GM18505 (cell line): Measurements from ENCODE around the gene EFS.
"Not testable (repeated sequence)": the region's sequence is repeated elsewhere in the genome, so short reads cannot be mapped to it uniquely, and the experiment has no call there.

ENCODE experiments used
- ATAC-seq: cut with Tn5 transposase; IDR thresholded peaks from one replicate; pipeline ENCODE4 v1.9.1; 2021; ENCODE audit not compliant: unreplicated experiment
- POLR2A ChIP-seq: IDR thresholded peaks from 4 replicates; pipeline ENCODE4 v1.6.1; 2011; ENCODE audit warnings: borderline replicate concordance; ENCODE audit not compliant: insufficient read depth, insufficient read length; ENCODE audit errors: extremely low read depth

The EFS gene

DNA sequence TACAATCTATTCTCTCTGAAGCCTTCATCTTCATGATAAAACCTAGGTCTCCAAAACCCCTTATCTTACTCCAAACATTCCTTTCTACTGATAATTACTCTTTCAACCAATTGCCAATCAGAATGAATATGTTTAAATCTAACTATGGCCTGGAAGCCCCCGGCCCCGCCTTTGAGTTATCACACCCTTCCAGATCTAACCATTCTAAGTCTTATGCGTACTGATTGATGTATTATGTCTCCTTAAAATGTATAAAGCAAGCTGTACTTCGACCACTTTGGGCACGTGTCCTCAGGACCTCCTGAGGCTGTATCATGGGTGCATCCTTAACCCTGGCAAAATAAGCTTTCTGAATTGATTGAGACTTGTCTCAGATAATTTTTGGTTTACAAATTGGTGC, 29.3 kb downstream of the EFS start:
- TF ChIP-seq POLR2A: no peak
- ATAC-seq: no peak

DNA sequence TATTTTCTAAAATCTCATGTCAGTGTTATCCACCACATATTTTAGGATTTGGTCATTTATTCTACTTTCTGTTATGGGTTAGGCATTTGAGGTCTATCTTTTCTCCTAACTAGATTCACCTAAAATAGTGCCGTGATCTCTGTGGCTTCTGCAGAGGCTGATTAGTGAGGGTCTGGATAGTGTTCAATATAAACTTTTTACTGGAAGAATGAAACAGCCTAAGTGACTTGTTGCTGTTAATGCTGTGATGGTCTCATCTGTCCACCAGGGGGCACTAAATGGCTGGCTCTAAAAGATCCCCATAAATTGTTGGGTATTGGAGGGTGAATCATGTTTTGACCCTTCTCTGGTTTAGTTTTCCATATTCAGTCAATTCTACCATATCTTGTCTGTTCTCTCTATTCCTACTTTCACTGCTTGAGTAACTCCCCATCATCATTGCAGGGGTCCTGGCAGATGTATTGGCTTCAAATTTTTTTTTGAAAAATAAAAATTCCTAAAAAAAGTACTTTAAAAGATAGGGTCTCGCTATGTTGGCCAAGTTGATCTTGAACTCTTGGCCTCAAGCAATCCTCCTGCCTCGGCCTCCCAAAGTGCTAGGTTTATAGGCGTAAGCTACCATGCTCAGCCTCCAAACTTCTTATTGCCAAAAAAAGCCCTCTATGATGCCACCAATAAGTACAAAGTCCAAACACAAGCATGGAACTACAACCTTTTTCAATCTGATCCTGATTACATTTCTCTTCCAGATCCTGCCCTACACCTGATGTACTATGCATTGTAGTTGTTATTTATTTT, 36.8 kb downstream of the EFS start:
- peak; percentile 24 for TF ChIP-seq POLR2A
- no peak for ATAC-seq

DNA sequence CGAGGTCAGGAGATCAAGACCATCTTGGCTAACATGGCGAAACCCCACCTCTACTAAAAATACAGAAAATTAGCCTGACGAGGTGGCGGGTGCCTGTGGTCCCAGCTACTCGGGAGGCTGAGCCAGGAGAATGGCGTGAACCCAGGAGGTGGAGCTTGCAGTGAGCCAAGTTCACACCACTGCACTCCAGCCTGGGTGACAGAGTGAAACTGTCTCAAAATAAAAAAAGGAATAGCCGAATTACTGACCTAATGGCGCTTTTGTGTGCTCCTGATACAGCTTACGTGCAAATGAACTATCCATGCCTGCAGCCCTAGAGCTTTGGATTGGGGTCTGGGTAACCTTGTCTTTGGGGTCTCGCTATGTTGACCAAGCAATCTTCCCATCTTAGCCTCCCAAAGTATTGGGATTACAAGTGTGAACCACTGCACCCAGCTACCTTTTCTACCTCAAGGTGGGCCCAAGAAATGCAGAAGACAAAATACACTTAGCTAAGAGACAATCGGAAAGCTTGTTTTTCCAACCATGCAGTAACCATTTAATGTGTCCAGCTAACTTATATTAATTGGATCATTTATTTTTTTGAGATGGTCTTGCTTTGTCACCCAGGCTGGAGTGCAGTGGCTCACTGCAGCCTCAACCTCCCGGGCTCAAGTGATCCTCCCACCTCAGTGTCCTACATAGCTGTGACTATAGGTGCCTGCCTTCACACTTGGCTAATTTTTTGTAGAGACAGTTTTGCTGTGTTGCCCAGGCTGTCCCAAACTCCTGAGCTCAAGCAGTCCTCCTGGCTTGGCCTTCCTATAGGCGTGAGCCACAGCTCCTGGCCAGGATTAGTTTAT, 38.3 kb downstream of the EFS start:
- ATAC-seq: no peak
- peak; percentile 49 for TF ChIP-seq POLR2A

DNA sequence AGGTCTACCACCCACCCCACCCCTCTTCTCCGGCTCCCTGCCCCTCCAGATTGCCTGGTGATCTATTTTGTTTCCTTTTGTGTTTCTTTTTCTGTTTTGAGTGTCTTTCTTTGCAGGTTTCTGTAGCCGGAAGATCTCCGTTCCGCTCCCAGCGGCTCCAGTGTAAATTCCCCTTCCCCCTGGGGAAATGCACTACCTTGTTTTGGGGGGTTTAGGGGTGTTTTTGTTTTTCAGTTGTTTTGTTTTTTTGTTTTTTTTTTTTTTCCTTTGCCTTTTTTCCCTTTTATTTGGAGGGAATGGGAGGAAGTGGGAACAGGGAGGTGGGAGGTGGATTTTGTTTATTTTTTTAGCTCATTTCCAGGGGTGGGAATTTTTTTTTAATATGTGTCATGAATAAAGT, 39.2 kb downstream of the EFS start:
- not testable (repeated sequence) for ATAC-seq

DNA sequence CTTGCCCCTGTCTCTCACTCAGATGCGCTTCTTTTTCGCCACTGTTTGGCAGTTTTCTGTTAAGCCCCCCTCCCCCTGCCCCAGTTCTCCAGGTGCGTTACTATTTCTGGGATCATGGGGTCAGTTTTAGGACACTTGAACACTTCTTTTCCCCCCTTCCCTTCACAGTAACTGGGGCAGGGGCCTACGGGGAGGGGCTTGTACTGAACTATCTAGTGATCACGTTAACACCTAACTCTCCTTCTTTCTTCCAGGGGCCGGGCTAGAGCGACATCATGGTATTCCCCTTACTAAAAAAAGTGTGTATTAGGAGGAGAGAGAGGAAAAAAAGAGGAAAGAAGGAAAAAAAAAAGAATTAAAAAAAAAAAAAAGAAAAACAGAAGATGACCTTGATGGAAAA, 40.0 kb downstream of the EFS start:
- TF ChIP-seq POLR2A: no peak
- ATAC-seq: no peak

DNA sequence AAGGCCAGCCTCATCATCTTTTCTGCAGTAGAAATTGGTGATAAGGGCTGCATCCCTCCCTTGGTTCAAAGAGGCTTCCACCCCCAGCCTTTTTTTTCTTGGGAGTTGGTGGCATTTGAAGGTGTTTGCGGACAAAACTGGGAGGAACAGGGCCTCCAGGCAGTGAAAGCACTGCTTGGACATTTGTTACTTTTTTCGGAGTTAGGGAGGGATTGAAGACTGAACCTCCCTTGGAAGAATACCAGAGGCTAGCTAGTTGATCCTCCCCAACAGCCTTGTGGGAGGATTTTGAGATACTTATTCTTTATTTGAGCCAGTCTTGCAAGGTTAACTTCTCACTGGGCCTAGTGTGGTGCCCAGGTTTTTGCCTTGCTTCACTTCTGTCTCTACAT, 40.5 kb downstream of the EFS start:
- TF ChIP-seq POLR2A: no peak

DNA sequence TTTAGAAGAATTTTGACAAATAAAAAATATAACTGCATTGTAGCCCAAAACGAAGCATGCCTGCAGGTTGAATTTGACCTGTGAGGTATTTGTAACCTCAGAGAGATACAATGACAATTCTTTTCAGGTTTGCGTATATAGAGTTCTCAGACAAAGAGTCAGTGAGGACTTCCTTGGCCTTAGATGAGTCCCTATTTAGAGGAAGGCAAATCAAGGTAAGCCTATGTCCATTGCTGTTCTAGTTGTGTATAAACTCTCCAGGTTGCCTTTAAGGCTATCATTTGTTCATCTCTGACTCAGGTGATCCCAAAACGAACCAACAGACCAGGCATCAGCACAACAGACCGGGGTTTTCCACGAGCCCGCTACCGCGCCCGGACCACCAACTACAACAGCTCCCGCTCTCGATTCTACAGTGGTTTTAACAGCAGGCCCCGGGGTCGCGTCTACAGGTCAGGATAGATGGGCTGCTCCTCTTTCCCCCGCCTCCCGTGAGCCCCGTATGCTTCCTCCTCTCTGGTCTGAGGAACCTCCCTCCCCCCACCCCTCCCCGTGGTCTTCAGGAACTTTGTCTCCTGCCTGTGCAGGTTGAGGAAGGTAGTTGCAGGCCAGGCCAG, 41.0 kb downstream of the EFS start:
- no peak for ATAC-seq
- TF ChIP-seq POLR2A: no peak

More for the DNA sequence above, 40.5 kb downstream of the EFS start:
- no peak for ATAC-seq

DNA sequence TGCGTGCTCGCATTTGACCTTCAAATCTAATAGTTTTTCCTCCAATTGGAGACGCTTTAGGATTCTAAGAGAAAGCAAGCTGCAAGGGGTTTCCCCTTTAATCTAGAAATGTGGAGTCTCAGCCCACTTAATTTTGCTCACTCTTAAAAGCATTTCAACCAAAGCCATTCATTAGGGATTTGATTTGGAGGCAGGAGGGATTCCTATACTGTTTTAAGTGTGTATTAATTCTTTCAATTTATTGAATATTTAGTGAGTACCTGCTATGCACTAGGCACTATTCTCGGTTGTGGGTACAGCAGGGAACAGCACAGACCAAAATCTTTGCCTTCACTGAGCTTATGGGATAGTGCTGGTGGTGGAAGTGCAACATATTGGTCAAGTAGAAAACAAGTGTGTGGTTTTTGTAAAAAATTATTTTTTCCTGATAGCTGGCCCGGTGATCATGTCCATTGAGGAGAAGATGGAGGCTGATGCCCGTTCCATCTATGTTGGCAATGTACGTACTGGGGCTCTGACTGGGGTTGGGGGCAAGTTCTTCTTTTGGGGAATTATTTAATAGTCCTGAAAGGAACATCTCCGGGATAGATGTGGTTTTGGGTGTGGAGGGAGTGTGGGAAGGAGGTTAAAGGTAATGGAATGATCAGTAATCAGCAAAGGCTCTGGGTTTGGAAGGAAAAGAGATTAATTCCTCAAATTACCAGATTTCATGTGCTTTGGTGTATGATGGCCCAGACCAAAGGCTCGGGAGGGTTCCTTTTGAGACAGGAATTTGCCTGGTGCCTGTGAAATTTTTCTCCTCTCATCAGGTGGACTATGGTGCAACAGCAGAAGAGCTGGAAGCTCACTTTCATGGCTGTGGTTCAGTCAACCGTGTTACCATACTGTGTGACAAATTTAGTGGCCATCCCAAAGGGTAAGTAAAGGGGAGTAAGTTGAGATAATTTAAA, 42.1 kb downstream of the EFS start:
- no peak for TF ChIP-seq POLR2A
- no peak for ATAC-seq

DNA sequence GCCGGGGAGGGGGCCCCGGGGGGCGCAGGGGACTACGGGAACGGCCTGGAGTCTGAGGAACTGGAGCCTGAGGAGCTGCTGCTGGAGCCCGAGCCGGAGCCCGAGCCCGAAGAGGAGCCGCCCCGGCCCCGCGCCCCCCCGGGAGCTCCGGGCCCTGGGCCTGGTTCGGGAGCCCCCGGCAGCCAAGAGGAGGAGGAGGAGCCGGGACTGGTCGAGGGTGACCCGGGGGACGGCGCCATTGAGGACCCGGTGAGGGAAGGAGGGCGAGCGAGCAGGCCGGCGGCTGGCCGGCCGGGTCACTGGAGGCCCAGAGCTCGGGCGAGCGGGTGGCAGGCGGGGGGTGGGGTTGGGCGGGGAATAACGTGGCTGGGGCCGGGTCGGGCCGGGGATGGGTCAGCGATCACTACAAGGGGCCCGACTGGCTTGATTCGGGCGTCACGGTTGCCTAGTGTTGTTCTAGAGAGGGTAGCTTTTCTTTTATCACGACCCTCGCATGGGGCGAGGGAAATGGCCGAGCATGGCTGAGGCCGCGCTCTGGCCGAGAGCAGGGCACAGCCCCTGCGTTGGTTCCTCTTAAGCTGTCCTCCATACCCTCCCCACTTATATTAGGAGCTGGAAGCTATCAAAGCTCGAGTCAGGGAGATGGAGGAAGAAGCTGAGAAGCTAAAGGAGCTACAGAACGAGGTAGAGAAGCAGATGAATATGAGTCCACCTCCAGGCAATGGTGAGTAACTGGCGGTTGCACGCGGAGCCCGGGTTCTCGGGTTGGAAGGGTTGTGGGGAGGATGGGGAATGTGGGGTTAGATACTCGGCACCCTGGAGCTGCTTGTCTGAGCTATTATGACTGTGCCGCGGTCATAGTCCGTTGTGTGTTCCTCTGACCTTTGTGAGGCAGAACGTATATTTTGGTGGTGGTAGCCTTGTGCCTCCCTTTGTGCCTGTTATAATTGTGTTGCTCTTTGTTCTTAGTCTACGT, 43.1 kb downstream of the EFS start:
- no peak for TF ChIP-seq POLR2A
- ATAC-seq: peak; percentile 16

DNA sequence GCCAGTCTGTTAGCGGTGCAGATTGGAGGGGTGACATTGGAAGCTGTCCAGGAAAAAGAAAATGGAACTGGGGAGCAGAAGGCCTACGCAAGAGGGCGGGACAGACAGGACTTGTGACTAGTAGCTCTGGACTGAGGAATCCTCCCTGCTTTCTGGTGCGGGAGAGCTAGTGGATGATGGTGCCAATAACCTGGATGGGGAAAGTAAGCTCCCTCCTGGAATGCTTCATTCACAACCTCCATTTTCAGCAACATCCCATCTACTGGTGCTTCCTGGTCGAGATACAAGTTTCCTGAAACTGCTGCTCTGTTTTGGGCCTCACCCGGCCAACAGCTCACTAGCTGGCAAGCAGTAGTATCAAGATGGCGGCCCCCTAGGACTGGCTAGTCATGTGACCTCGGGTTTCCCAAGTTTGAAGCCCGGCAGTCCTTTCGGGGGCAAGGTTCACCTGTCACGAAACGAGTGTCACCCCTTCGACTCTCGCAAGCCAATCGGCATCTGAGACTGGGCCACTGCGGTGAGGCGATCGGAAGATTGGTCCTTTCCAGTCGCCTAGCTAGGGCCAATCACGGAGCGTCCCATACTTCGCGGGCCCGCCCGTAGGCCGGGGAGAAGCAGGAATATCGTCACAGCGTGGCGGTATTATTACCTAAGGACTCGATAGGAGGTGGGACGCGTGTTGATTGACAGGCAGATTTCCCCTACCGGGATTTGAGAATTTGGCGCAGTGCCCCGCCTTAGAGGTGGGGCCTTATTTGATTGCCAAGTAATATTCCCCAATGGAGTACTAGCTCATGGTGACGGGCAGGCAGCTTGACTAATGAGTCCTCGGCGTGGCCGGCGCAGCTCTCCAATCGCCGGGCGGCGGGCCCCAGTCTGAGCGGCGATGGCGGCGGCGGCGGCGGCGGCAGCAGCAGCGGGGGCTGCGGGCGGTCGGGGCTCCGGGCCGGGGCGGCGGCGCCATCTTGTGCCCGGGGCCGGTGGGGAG, 44.1 kb downstream of the EFS start, which contains the start of gene PABPN1:
PABPN1 (plus strand) TSS at position 874 of the 988 bp plus-strand sequence; CDS start at position 887, 13 bp downstream.
- peak; percentile 69 for TF ChIP-seq POLR2A

DNA sequence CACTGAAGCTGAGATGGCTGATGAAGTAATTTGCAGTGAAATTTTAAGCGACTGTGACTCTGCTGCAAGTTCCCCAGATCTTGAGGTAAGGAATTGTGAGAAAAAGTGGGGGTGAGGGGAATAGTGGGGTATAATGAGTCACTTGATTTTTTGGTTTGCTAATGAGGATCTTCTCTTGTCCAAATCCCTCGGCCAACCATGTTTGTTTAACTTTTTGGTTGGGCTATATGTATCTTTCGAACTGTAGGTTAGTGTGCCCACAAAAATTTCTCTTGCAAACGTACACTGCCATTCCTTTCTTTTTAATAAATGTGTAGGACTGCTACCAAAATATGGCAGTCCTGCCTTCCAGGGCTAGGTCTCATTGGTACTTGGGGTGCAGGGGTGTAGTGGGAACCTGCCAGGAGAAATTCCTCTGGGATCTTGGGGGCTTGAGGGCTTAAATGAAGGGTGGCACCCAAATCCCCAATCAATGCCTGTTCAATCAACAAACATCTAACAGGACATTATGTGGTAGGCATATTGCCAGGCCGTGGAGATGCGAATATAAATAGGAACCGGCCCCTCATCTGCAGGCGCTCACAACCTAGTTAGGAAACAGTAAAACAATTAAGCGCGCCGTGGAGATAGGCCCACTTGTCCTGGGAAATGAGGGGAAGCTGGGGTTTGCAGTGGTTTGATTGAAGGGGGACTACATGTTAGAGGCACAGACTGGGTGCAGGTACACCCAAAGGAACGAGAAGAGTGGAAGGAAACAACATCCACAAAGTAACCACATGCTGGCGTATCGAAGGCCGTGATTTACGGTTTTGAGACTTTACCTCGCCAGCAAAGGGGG, 45.0 kb downstream of the EFS start:
- no peak for TF ChIP-seq POLR2A
- ATAC-seq: no peak

More for the DNA sequence above, 44.1 kb downstream of the EFS start, which contains the start of gene PABPN1:
- peak; percentile 85 for ATAC-seq
